NCI-H526 treated with DMSO at 0.1 percent for 48 hours (cell line): ENCODE measurements around the gene TTC31.
A peak's percentile ranks its signal among the peaks of the same experiment; 100 is the strongest.
"Not testable (repeated sequence)": the region's sequence is repeated elsewhere in the genome, so short reads cannot be mapped to it uniquely, and the experiment has no call there.

Experiments used
- DNase-seq: peaks from one replicate; lab custom pipeline; 2025; lab: John Stamatoyannopoulos, UW

The TTC31 gene

GRCh38 chr2:74457549-74458131 lies 25.2 kb upstream of the TTC31 start:
- peak; percentile 50 for DNase-seq

DNA sequence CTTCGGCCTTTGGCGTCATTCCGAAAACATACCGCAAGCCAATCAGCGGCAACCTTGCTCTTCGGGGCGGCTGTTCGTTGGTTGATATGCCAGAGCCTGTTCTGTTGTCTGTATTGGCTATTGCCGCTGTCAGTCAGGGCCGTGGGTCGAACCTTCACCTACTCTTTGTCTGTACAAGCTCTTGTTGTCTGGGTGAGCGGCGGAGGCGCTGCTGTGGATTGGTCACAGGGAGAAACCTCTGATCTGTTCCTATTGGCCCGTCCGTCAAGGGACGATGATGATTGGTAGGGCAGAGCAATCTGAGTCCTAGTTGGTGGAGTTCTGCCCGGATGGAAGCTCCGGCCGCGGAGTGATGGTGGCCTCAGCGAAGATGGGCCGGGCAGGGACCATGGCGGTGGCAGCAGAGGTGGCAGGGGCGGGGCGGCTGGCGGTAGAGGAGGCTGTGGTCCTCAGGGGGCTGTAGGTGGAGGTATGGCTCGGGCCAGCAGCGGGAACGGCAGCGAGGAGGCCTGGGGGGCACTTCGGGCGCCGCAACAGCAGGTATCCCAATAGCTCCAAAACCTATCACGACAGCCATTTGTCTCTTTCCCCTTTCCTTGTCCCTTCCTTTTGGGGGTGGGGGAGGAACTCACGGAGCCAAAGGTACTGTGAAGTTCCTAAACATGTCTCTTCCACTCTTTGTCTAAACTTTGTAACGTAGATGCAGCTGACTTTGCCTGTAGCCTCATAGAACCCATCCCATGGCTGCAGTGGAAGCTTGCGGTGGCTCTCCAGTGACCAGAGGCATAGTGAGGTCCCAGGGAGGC lies 24.5 kb upstream of the TTC31 start, which contains the start of gene WBP1:
Gene WBP1, plus strand, starts transcription at position 307 of the 806 bp plus-strand sequence. Its CDS starts 165 bp downstream, at position 472.
- DNase-seq: peak; percentile 99

DNA sequence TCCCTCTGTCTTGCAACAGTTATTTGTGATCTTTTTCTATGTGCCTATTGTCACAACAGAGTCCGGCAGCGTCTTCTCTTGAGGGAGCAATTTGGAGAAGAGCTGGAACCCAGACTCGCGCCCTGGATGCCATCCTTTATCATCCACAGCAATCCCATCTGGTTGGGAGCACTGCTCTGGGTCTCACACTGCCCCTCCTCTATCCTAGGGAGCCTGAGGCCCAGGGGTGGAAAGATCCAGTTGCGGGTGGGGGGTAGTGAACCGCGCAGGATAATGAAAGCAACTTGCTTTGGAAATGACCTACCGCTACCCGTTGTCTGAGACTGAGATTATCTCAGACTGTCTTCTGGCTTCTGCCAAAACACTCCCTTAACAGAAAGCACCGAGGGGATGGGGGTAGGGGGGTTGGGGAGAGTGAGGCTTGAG lies 23.9 kb upstream of the TTC31 start:
- DNase-seq: no peak

DNA sequence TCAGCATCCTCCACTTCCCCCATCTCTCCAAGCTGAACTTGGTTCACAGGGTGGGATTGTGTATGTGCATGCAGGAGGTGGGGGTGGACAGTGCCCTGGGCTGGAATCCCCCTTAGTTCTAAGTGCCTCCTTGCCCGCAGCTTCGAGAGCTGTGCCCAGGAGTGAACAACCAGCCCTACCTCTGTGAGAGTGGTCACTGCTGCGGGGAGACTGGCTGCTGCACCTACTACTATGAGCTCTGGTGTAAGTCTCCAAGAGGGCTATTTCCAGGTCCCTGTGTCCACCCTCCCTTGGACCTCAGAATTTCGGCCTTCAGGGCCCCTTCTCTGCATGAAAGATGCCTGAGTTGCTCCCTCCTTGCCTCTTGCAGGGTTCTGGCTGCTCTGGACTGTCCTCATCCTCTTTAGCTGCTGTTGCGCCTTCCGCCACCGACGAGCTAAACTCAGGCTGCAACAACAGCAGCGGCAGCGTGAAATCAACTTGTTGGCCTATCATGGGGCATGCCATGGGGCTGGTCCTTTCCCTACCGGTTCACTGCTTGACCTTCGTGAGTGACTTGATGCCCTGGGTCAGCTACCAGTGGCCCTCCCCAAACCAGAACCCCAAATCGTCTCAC lies 23.3 kb upstream of the TTC31 start:
- DNase-seq: not testable (repeated sequence)

DNA sequence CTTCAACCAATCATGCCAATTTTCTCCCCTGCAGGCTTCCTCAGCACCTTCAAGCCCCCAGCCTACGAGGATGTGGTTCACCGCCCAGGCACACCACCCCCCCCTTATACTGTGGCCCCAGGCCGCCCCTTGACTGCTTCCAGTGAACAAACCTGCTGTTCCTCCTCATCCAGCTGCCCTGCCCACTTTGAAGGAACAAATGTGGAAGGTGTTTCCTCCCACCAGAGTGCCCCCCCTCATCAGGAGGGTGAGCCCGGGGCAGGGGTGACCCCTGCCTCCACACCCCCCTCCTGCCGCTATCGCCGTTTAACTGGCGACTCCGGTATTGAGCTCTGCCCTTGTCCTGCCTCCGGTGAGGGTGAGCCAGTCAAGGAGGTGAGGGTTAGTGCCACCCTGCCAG lies 22.7 kb upstream of the TTC31 start:
- not testable (repeated sequence) for DNase-seq

DNA sequence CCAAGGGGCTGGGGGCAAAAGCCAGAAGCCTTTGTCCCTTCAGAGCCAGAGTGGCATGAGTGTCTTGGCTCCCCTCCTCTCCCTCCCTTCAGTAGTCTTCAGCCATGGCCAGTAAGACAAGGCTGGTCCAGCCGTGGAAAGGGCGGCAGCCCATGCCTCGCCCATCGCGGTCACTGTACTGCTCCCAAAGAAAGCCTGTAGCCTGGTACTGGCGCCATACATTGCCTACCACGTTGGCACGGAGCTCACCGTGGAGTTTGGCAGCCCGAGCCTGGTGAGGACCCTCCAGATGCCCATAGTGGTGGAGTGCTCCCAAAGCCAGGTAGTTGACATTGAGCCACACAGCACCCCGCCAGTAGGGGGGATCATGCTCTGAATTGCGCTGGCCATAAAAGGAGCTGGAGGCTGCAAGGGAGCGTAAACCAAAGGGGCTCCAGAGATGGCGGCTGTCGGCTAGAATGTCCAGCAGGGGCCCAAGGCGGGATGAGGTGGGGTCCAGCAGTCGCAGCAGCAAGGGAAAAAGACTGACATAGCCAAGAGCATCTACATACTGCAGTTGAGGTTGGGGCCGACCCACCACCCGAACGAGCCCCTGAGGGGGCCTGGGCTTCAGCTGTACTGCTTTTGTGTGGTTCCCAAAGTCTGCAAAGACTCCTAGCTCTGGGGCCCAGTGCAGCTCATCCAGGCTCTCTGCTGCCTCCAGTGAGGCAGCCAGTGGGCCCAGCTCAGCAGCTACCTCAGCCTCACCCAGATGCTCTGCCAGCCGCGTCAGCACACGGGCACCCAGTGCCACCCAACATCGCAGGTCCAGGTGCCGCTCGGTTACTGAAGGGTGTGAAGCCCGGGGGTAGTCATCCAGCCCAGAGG lies 21.5 kb upstream of the TTC31 start:
- DNase-seq: no peak

GRCh38 chr2:74462054-74462785 lies 20.7 kb upstream of the TTC31 start:
- DNase-seq: no peak

DNA sequence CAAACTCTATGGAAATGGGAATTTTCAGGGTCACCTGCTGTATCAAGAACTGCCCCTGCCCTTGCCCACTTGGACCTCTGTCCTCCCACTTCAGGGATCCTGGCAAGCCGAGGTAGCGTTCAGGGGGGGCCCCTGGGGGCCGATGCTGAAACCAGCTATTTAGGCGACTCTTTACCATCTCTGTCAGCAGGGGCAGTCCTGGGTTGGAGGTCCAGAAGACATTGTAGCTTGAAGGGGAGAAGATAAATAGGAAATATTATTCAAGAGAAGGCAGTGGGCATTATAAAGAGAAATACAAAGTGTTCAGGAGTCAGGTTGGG lies 20.1 kb upstream of the TTC31 start:
- no peak for DNase-seq

DNA sequence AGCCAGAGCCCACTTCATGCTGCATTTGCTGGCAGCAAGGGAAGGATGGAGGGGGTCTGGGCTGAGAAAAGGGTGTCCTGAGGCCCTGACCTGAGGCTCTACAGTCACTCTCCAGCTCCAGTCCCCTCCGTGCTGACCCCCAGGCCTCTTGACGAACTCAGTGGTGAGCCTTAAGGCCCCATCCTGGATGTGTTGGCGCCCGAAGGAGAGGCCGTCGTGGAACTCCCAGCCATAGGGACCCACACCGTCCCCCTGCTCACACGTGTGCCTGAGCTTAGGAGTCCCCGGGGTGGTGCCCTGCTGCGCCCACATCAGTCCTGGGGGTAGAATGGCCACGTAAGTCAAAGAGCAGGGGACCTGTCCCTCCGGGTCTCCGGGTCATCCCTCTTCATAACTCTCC lies 18.5 kb upstream of the TTC31 start:
- DNase-seq: no peak

- DNase-seq: not testable (repeated sequence)
These were observed 12.1 kb upstream of the TTC31 start for GRCh38 chr2:74470742-74471141.

- no peak for DNase-seq
These were observed 11.4 kb upstream of the TTC31 start for GRCh38 chr2:74471332-74472065.

DNA sequence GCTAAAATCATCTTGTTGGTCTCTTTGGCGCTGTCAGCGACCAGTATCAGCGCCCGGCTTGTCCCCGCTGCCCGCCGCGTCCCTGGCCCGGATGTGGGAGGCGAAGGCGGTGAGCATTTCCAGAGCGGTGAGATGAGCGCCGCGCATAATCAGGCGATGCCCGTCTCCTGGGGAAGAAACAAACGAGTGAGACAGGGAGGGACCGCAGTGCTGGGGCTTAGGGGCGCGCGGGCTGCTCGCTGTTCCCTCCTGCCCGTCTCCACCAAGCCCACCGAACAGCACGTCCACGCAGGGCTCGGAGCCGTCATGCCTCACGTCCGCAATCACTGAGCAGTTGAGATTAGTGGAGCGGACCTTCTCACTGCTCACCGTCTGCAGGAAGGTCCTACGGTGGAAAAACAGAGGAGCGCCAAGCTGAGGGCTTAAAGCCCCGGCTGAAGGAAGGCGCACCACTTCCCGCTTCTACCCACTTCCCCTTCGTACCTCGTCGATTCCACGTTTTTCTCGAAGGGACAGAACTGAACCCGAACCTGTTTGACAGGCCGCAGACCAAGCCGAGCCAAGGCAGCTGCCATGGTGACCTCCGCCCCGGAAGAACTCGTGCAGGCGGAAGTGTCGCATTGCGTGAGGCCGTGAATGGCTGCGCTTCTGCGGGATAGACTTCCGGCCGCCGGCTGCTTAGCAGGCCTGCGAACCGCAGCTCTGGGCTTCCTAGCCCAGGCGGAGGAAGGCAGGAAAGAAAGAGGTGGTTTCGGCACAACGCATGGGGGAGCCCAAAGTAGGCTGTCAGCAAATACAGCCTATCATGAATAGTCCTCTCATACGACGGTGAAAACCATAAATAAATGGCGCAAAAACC lies 10.6 kb upstream of the TTC31 start, which contains the start of gene MRPL53:
Gene MRPL53, minus strand, starts transcription at position 595 of the 859 bp plus-strand sequence. Its CDS starts 20 bp downstream, at position 575.
- peak; percentile 71 for DNase-seq

DNA sequence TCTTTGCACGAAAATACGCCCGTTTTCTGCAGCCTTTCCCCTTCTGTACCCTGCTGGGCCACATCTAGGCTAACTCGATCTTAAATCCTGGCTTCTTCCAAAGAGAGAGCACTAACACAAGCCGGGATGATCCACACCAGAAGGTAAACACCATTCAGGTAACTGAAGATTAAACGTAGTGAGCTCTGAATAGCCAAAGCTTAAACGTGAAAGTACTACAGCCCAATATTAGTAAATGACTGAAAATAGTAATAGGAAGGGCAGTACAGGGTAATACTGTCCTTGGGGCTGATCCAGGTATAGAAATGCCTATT lies 10.0 kb upstream of the TTC31 start:
- DNase-seq: no peak

GRCh38 chr2:74474481-74474880 lies 8.4 kb upstream of the TTC31 start:
- no peak for DNase-seq

- DNase-seq: no peak
These were observed 8.0 kb upstream of the TTC31 start for GRCh38 chr2:74474899-74475298.

DNA sequence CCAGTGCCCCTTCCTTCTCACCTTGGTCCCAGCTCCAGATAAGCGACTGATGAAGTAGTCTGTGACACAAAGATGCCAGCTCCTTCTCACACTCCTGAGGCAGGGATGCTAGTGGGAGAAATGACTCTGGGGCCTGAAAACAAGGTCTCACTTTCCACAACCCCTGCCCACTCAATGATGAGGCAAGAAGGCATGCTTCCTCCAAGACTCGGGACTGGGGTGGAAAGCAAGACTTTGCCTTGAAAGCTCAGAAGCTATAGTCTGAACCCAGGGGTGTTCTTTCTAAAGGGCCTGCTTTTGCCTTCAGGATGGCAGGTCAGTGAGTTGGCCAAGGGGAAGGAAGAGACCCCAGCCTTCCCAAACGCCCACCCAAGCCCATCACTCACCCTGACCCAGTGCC lies 1.4 kb upstream of the TTC31 start:
- DNase-seq: no peak

DNA sequence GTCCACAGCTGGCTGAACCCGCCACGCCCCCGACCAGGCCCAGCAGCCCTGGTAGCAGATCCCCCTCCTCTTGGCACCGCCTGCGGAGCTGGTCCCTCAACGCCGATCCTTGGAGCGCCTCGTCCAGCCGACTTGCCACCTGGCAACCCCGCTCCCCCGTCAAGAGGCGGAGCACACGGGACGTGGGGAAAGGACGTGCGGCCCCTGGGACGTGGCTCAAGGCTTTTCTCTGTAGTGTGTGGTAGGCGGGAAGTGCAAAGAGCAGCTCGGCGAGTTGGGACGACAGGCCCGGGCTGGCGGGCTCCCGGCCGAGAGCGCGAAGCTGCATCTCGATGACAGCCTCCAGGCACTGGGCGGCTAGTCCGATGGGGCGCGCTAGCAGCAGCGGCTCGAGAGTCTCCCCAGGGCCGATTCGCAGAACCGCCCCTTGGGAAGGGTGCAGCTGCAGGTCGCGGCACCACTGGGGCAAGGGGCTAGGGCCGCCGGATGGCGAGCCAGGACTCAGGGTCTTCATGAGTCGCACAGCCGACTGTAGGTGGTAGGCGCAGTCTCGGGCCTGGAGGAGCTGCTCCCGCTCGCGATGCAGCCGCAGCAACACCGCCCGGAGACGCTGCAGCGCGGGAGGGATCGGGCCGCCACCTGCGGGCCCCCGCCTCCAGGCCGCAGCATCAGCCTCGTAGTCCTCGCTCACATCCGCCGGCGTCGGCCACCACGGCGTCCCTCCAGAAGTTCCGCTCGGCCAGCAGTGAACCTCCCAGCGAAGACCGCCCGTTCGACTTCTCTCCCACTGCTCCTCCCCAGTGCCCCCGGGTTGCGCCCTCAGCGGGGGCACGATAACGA lies 700 bp upstream of the TTC31 start:
- DNase-seq: no peak

GRCh38 chr2:74483675-74484164 lies 839 bp downstream of the TTC31 start:
- DNase-seq: not testable (repeated sequence)

DNA sequence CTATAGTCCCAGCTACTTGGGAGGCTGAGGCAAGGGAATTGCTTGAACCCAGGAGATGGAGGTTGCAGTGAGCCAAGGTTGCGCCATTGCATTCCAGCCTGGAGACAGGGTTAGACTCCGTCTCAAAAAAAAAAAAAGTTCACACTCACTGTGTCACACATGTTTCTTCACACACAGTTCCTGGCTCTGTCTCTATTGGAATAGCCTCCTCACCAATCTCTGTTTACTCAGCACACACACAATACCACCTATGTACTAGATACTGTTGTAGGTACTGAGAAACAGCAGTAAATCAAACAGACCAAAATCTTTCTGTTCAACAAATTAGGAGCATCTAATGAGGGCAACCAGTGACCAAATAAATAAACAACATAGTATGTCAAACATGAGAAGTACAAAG lies 3.3 kb downstream of the TTC31 start:
- DNase-seq: no peak
